ENCODE data around the gene TXNL1. TPM values are rescaled to one million over a fixed set of nuclear protein-coding genes. Genes with fewer than 3 reads are reported as not detected.

Gene TXNL1
- total and polyA plus RNA-seq, 2 of the 13 experiments (the other 11 are each of a cell fraction or from before 2014, with no cell fraction given): 41.9 to 73.1 TPM

- peak; percentile 50; the same call in 1 of the 2 replicates for TF ChIP-seq SNAPC4 (CRISPR knock-in tag; IDR thresholded peaks at IDR 0.05)
- 0 out of 2 replicates have a peak, but pooled peaks have one; percentile 11 for TF ChIP-seq NRL (CRISPR knock-in tag; IDR thresholded peaks at IDR 0.05; ENCODE audit: borderline replicate concordance)
- TF ChIP-seq RFX5 (IDR thresholded peaks at IDR 0.05; ENCODE audit: low read depth, low read length): peak; percentile 81
- TF ChIP-seq ZNF550 (CRISPR knock-in tag; IDR thresholded peaks at IDR 0.05; ENCODE audit: borderline replicate concordance): no peak
- TF ChIP-seq NBN (conservative IDR thresholded peaks at IDR 0.05): no peak
- TF ChIP-seq ZNF790 (CRISPR knock-in tag; IDR thresholded peaks at IDR 0.05; ENCODE audit: borderline replicate concordance): peak; percentile 74; the same call in 1 of the 2 replicates
- no peak for TF ChIP-seq SP140L (CRISPR knock-in tag; IDR thresholded peaks at IDR 0.05; ENCODE audit: borderline replicate concordance)
- TF ChIP-seq IKZF1 (IDR thresholded peaks at IDR 0.05): no peak
- TF ChIP-seq ZFP62 (CRISPR knock-in tag; IDR thresholded peaks at IDR 0.05): no peak
- no peak; the same call in none of the 2 replicates for TF ChIP-seq ZNF782 (CRISPR knock-in tag; IDR thresholded peaks at IDR 0.05; ENCODE audit: borderline replicate concordance)
- no peak for TF ChIP-seq ZNF850 (CRISPR knock-in tag; conservative IDR thresholded peaks at IDR 0.05)
- no peak for TF ChIP-seq ZNF354B (CRISPR knock-in tag; IDR thresholded peaks at IDR 0.05)
- TF ChIP-seq DRAP1 (CRISPR knock-in tag; IDR thresholded peaks at IDR 0.05): peak; percentile 90
- TF ChIP-seq HBP1 (CRISPR knock-in tag; IDR thresholded peaks at IDR 0.05; ENCODE audit: low read depth): no peak
- TF ChIP-seq ZNF556 (CRISPR knock-in tag; IDR thresholded peaks at IDR 0.05; ENCODE audit: borderline replicate concordance): peak; percentile 53; the same call in 1 of the 2 replicates
- no peak for TF ChIP-seq ZNF766 (CRISPR knock-in tag; IDR thresholded peaks at IDR 0.05; ENCODE audit: borderline replicate concordance)
- no peak for TF ChIP-seq MTA1 (CRISPR knock-in tag; IDR thresholded peaks at IDR 0.05; ENCODE audit: borderline replicate concordance)
- 0 out of 2 replicates have a peak, but pooled peaks have one; percentile 69 for TF ChIP-seq MED1 (CRISPR knock-in tag; IDR thresholded peaks at IDR 0.05)
- peak; percentile 28 for TF ChIP-seq HNRNPLL (IDR thresholded peaks at IDR 0.05; ENCODE audit: low read depth, low read length, poor library complexity, severe bottlenecking)
- TF ChIP-seq RARA (CRISPR knock-in tag; IDR thresholded peaks at IDR 0.05): 0 out of 2 replicates have a peak, but pooled peaks have one; percentile 7
- TF ChIP-seq ZNF496 (CRISPR knock-in tag; IDR thresholded peaks at IDR 0.05; ENCODE audit: insufficient replicate concordance): no peak
- no peak for TF ChIP-seq THYN1 (CRISPR knock-in tag; IDR thresholded peaks at IDR 0.05; ENCODE audit: borderline replicate concordance, low read depth)
- TF ChIP-seq ADNP (CRISPR knock-in tag; IDR thresholded peaks at IDR 0.05): no peak
- TF ChIP-seq ZNF564 (CRISPR knock-in tag; IDR thresholded peaks at IDR 0.05): no peak
Observed at GRCh38 chr18:56638232-56639103, at the start of gene TXNL1 (continued).

Data from HepG2 (cell line).